Mesenchymal stem cell (in vitro differentiated cells and primary cell): Measurements from ENCODE around the gene CFI. TPM values are rescaled to one million over a fixed set of nuclear protein-coding genes. Genes with fewer than 3 reads are reported as not detected.

ENCODE experiments used
- DNase-seq: peaks from one replicate; pipeline ENCODE4 v3.0.0-alpha.2; 2013
- H2AFZ ChIP-seq: one replicate; pipeline ENCODE4 v1.6.1; 2013; ENCODE audit warnings: low read depth, mild to moderate bottlenecking, control low read depth, inconsistent platforms, low read length, moderate library complexity
- H2AK5ac ChIP-seq: 2 replicates; pipeline ENCODE4 v1.6.1; 2013; ENCODE audit warnings: low read length, moderate library complexity, mild to moderate bottlenecking, inconsistent platforms; ENCODE audit not compliant: severe bottlenecking
- H2BK120ac ChIP-seq: one replicate; pipeline ENCODE4 v1.6.1; 2013; ENCODE audit warnings: low read depth, mild to moderate bottlenecking, inconsistent platforms, low read length, moderate library complexity
- H2BK12ac ChIP-seq, 2 experiments: one replicate each; pipeline ENCODE4 v1.6.1; 2013; ENCODE audit warnings: inconsistent platforms in 2 of 2, low read length in 2 of 2, mild to moderate bottlenecking in 2 of 2, moderate library complexity in 2 of 2, control low read depth in 1 of 2
- H2BK15ac ChIP-seq: one replicate; pipeline ENCODE4 v1.6.1; 2013; ENCODE audit warnings: mild to moderate bottlenecking, low read depth, inconsistent platforms; ENCODE audit not compliant: poor library complexity, severe bottlenecking
- H2BK5ac ChIP-seq: 2 replicates; pipeline ENCODE4 v1.6.1; 2013; ENCODE audit warnings: low read depth, mild to moderate bottlenecking, low read length, control low read depth, inconsistent platforms; ENCODE audit not compliant: poor library complexity, severe bottlenecking
- H3K14ac ChIP-seq, 2 experiments: one replicate each; pipeline ENCODE4 v1.6.1; 2013; ENCODE audit warnings: inconsistent platforms in 2 of 2, low read length in 2 of 2, control low read depth in 1 of 2, mild to moderate bottlenecking in 1 of 2, moderate library complexity in 1 of 2
- H3K18ac ChIP-seq, 2 experiments: one replicate each; pipeline ENCODE4 v1.6.1; 2013; ENCODE audit warnings: inconsistent platforms in 2 of 2, low read length in 2 of 2, control low read depth in 1 of 2, low read depth in 1 of 2, mild to moderate bottlenecking in 1 of 2
- H3K23ac ChIP-seq, 2 experiments: one replicate each; pipeline ENCODE4 v1.6.1; 2013; ENCODE audit warnings: inconsistent platforms in 2 of 2, low read length in 2 of 2, mild to moderate bottlenecking in 2 of 2, moderate library complexity in 2 of 2, control low read depth in 1 of 2
- H3K27ac ChIP-seq: 2 replicates; pipeline ENCODE4 v1.5.1; 2013; ENCODE audit warnings: mild to moderate bottlenecking, moderate library complexity, low read length, control low read depth, inconsistent platforms; ENCODE audit not compliant: poor library complexity, severe bottlenecking
- H3K27me3 ChIP-seq, 2 experiments: 2 replicates each; pipeline versions ENCODE4 v1.6.1 to v1.7.0; 2013; ENCODE audit warnings: low read length in 2 of 2, mild to moderate bottlenecking in 2 of 2, moderate library complexity in 2 of 2, control low read depth in 1 of 2, inconsistent platforms in 1 of 2; ENCODE audit not compliant: control insufficient read depth in 1 of 2, insufficient read depth in 1 of 2
- H3K36me3 ChIP-seq, 2 experiments: 2 replicates each; pipeline versions ENCODE4 v1.6.1 to v1.7.0; 2013; ENCODE audit warnings: low read length in 2 of 2, control low read depth in 1 of 2, inconsistent platforms in 1 of 2, low read depth in 1 of 2, mild to moderate bottlenecking in 1 of 2; ENCODE audit not compliant: insufficient read depth in 2 of 2, control insufficient read depth in 1 of 2
- H3K4ac ChIP-seq, 2 experiments: one replicate each; pipeline ENCODE4 v1.6.1; 2013; ENCODE audit warnings: inconsistent platforms in 2 of 2, low read length in 2 of 2, mild to moderate bottlenecking in 2 of 2, moderate library complexity in 2 of 2, control low read depth in 1 of 2, low read depth in 1 of 2
- H3K4me1 ChIP-seq: 2 replicates; pipeline ENCODE4 v1.6.1; 2013; ENCODE audit warnings: low read depth, low read length, control low read depth; ENCODE audit not compliant: control insufficient read depth, insufficient read depth
- H3K4me2 ChIP-seq: 2 replicates; pipeline ENCODE4 v1.6.1; 2013; ENCODE audit warnings: low read length, mild to moderate bottlenecking, inconsistent platforms; ENCODE audit not compliant: poor library complexity, severe bottlenecking
- H3K4me3 ChIP-seq, 2 experiments: 2 replicates each; pipeline versions ENCODE4 v1.5.1 to v1.7.0; 2013; ENCODE audit warnings: low read length in 2 of 2, mild to moderate bottlenecking in 2 of 2, control low read depth in 1 of 2, low read depth in 1 of 2; ENCODE audit not compliant: insufficient read depth in 1 of 2
- H3K79me1 ChIP-seq: replicated peaks from 2 replicates; pipeline ENCODE4 v1.6.1; 2013; ENCODE audit warnings: mild to moderate bottlenecking, control low read depth, low read length, inconsistent platforms; ENCODE audit not compliant: poor library complexity, severe bottlenecking
- H3K9ac ChIP-seq: 2 replicates; pipeline ENCODE4 v1.7.0; 2013; ENCODE audit warnings: mild to moderate bottlenecking, low read length, moderate library complexity
- H3K9me3 ChIP-seq: 2 replicates; pipeline ENCODE4 v1.7.0; 2013; ENCODE audit warnings: mild to moderate bottlenecking, low read length; ENCODE audit not compliant: control insufficient read depth
- H4K8ac ChIP-seq: one replicate; pipeline ENCODE4 v1.6.1; 2013; ENCODE audit warnings: inconsistent platforms, mild to moderate bottlenecking, low read length, moderate library complexity
- H4K91ac ChIP-seq: one replicate; pipeline ENCODE4 v1.6.1; 2013; ENCODE audit warnings: mild to moderate bottlenecking, low read length, inconsistent platforms
- WGBS: methylation state at CpG from one replicate; pipeline ENCODE4 v1.1.7; 2013; ENCODE audit warnings: mixed read lengths; 5-methylcytosine and 5-hydroxymethylcytosine counted together
- polyA plus RNA-seq, 2 experiments: library from polyadenylated mRNA; stranded (reverse); fragments of 200-250 nt; gene quantifications; one replicate each; pipeline ENCODE4 v1.2.3, GENCODE V29; 2013

Gene CFI
- 5.7 TPM for polyA plus RNA-seq (2013, experiment 1 of 2)
- polyA plus RNA-seq (2013, experiment 2 of 2), result 6.2 TPM

GRCh38 chr4:109801895-109802319 lies at the start of gene CFI:
CFI (minus strand) TSS chr4:109801999; CDS start chr4:109801971, 28 bp downstream.
- Histone ChIP-seq H3K27me3 (no peaks in the 10 kb centered on the region), H3K27ac (no peak within 1 kb of the TSS), H2BK5ac (no peak within 1 kb of the TSS), H2AK5ac (no peak within 1 kb of the TSS), H2AFZ (no peak within 1 kb of the TSS), H2BK12ac (no peak within 1 kb of the TSS), H2BK15ac (no peak within 1 kb of the TSS), H3K18ac (no peak within 1 kb of the TSS), H2BK120ac (no peak within 1 kb of the TSS), H4K8ac (no peak within 1 kb of the TSS), H3K4me2 (no peak within 1 kb of the TSS), H3K4me3 (no peak within 1 kb of the TSS), H3K23ac (no peak within 1 kb of the TSS), H3K9ac (peak within 1 kb of the TSS; percentile 66), H3K79me1 (no peaks in the 10 kb centered on the region), H4K91ac (no peak within 1 kb of the TSS), H3K4me1 (no peaks in the 10 kb centered on the region), H3K4ac (no peak within 1 kb of the TSS), H3K14ac (no peak within 1 kb of the TSS), H3K36me3 (no peaks in the 10 kb centered on the region), H3K9me3 (peaks cover 4% of the 10 kb centered on the region)
- DNase-seq, result peak; percentile 57
- 50% methylated on average over 1 of the region's 2 CpGs for WGBS

DNA sequence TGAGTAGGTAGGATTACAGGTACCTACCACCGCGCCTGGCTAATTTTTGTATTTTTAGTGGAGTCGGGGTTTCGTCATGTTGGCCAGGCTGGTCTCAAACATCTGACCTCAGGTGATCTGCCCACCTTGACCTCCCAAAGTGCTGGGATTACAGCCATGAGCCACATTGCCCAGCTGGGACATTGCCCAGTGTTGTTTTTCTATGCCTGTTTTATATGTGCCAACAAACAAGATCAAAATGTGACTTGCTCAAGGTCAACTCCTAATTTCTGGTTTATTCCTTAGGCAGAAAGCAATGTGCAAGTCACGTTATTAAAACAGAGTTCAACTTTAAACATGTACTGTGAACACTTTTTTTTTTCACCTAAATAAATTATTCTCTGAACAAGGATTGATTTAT lies 48.8 kb upstream of the CFI start:
- Histone ChIP-seq H3K4ac (no peak overlapping the region), H2BK15ac (no peak overlapping the region), H4K91ac (no peak overlapping the region), H3K27me3 (no peaks in the 10 kb centered on the region), H4K8ac (no peak overlapping the region), H3K4me3 (no peak overlapping the region), H3K27ac (no peak overlapping the region), H3K36me3 (no peaks in the 10 kb centered on the region), H2AK5ac (no peak overlapping the region), H2AFZ (no peak overlapping the region), H3K18ac (no peak overlapping the region), H3K14ac (no peak overlapping the region), H2BK5ac (no peak overlapping the region), H3K4me1 (no peaks in the 10 kb centered on the region), H2BK120ac (no peak overlapping the region), H3K9me3 (no peaks in the 10 kb centered on the region), H3K4me2 (no peak overlapping the region), H3K9ac (no peak overlapping the region), H3K23ac (no peak overlapping the region), H3K79me1 (no peaks in the 10 kb centered on the region), H2BK12ac (no peak overlapping the region)
- DNase-seq, result no peak
- WGBS, result 70% methylated on average over 4 of the region's 5 CpGs

- no peak for DNase-seq
- H4K8ac ChIP-seq, result no peak overlapping the region
- no peaks in the 10 kb centered on the region for H3K36me3 ChIP-seq
- H3K4me2 ChIP-seq, result no peak overlapping the region
- H3K18ac ChIP-seq, result no peak overlapping the region
- H2AFZ ChIP-seq, result no peak overlapping the region
- no peaks in the 10 kb centered on the region for H3K4me1 ChIP-seq
- H2AK5ac ChIP-seq, result no peak overlapping the region
- no peak overlapping the region for H2BK12ac ChIP-seq
- H3K27me3 ChIP-seq, result no peaks in the 10 kb centered on the region
- no peak overlapping the region for H2BK120ac ChIP-seq
- no peak overlapping the region for H3K27ac ChIP-seq
- H3K4me3 ChIP-seq, result no peak overlapping the region
- H3K4ac ChIP-seq, result no peak overlapping the region
- H3K9me3 ChIP-seq, result no peaks in the 10 kb centered on the region
- H3K79me1 ChIP-seq, result no peaks in the 10 kb centered on the region
- no peak overlapping the region for H3K14ac ChIP-seq
- no peak overlapping the region for H2BK5ac ChIP-seq
- no peak overlapping the region for H2BK15ac ChIP-seq
- H3K23ac ChIP-seq, result no peak overlapping the region
- no peak overlapping the region for H3K9ac ChIP-seq
- H4K91ac ChIP-seq, result no peak overlapping the region
- 92% methylated on average over 2 of the region's 2 CpGs for WGBS
Observed at GRCh38 chr4:109848501-109848900, 46.7 kb upstream of the CFI start.

DNA sequence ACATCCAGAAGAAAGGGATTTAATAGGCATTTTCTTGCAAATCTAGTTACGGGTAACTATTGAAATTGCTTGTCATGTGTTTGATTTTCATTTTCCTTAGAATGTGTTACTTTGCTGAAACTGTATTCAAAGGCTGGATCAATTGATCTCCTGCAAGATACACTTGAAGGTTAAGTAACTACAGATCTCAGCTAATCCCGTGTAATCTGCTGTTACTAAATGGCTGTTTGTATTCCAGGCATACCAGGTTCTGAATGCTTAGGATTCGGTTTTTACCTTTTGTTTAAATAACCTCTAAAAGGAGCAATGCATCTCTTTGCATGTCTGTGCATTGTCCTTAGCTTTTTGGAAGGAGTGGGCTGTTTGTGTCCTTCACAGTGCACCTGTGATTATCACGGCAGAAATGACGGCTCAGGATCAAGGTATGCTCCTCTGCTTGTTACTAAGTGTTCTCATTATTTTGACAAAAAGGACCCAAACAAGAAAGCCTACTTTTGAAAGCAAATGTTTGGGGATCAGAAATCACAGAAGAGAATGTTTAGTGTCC lies 46.2 kb upstream of the CFI start, which contains the start of gene LRIT3:
TSS of gene LRIT3 (plus strand) at position 212 of the 547 bp plus-strand sequence. CDS start at position 307, 95 bp downstream.
- Histone ChIP-seq H2AK5ac (no peak within 1 kb of the TSS), H2BK5ac (no peak within 1 kb of the TSS), H3K23ac (no peak within 1 kb of the TSS), H3K18ac (no peak within 1 kb of the TSS), H2BK12ac (no peak within 1 kb of the TSS), H3K9ac (no peak within 1 kb of the TSS), H3K36me3 (no peaks in the 10 kb centered on the region), H3K79me1 (no peaks in the 10 kb centered on the region), H3K27ac (no peak within 1 kb of the TSS), H3K4ac (no peak within 1 kb of the TSS), H4K8ac (no peak within 1 kb of the TSS), H3K27me3 (no peaks in the 10 kb centered on the region), H3K14ac (no peak within 1 kb of the TSS), H2AFZ (no peak within 1 kb of the TSS), H3K4me1 (no peaks in the 10 kb centered on the region), H3K4me2 (no peak within 1 kb of the TSS), H3K4me3 (no peak within 1 kb of the TSS), H2BK120ac (no peak within 1 kb of the TSS), H4K91ac (no peak within 1 kb of the TSS), H2BK15ac (no peak within 1 kb of the TSS), H3K9me3 (no peaks in the 10 kb centered on the region)
- WGBS, result 91% methylated on average over 5 of the region's 5 CpGs
- DNase-seq, result no peak
